Erythroblast (primary cell): Measurements from ENCODE around the gene DOCK2.

Experiments
- DNase-seq, 2 experiments: peaks; one replicate each; lab custom pipeline; 2025; lab: John Stamatoyannopoulos, UW
- GATA1 ChIP-seq: IDR thresholded peaks from 2 replicates; pipeline ENCODE4 v1.6.1; 2011; ENCODE audit warnings: low read depth, mild to moderate bottlenecking, control low read depth, low read length, moderate library complexity
- POLR2A ChIP-seq: IDR thresholded peaks from 2 replicates; pipeline ENCODE4 v1.6.1; 2011; ENCODE audit warnings: mild to moderate bottlenecking, low read length

DOCK2 gene

GRCh38 chr5:169893571-169893970, 256.5 kb downstream of the DOCK2 start:
- TF ChIP-seq POLR2A (no peak), GATA1 (no peak)
- DNase-seq = no peak

- TF ChIP-seq POLR2A (no peak), GATA1 (no peak)
- no peak for DNase-seq
These were observed 258.9 kb downstream of the DOCK2 start for GRCh38 chr5:169895926-169896325.

- no peak for DNase-seq
- TF ChIP-seq POLR2A (no peak), GATA1 (no peak)
These were observed 260.4 kb downstream of the DOCK2 start for GRCh38 chr5:169897481-169897880.

- no peak for DNase-seq
- TF ChIP-seq POLR2A = no peak
These were observed 264.8 kb downstream of the DOCK2 start for GRCh38 chr5:169901896-169902295.

GRCh38 chr5:169904059-169904458, 267.0 kb downstream of the DOCK2 start:
- no peak for TF ChIP-seq GATA1
- no peak for TF ChIP-seq POLR2A
- DNase-seq = no peak

- DNase-seq = no peak
- TF ChIP-seq GATA1 (no peak), POLR2A (no peak)
These were observed 267.4 kb downstream of the DOCK2 start for GRCh38 chr5:169904508-169904907.

GRCh38 chr5:169905017-169905416, 267.9 kb downstream of the DOCK2 start:
- DNase-seq = no peak
- TF ChIP-seq GATA1 (no peak), POLR2A (no peak)

- no peak for DNase-seq
- TF ChIP-seq POLR2A = no peak
- TF ChIP-seq GATA1 = no peak
These were observed 269.9 kb downstream of the DOCK2 start for GRCh38 chr5:169906745-169907649.

GRCh38 chr5:169908864-169909263, 271.8 kb downstream of the DOCK2 start:
- no peak for TF ChIP-seq POLR2A
- DNase-seq = no peak

GRCh38 chr5:169909945-169910344, 272.9 kb downstream of the DOCK2 start:
- no peak for DNase-seq
- TF ChIP-seq GATA1 (no peak), POLR2A (no peak)

GRCh38 chr5:169910393-169910792, 273.3 kb downstream of the DOCK2 start:
- no peak for DNase-seq
- TF ChIP-seq POLR2A (no peak), GATA1 (no peak)

GRCh38 chr5:169911448-169912212, 274.6 kb downstream of the DOCK2 start:
- TF ChIP-seq POLR2A (no peak), GATA1 (no peak)
- no peak for DNase-seq

- no peak for TF ChIP-seq GATA1
- no peak for TF ChIP-seq POLR2A
- DNase-seq = no peak
These were observed 276.4 kb downstream of the DOCK2 start for GRCh38 chr5:169913479-169913878.

GRCh38 chr5:169914766-169915165, 277.7 kb downstream of the DOCK2 start:
- no peak for DNase-seq

GRCh38 chr5:169917500-169917899, 280.4 kb downstream of the DOCK2 start:
- DNase-seq = no peak
- no peak for TF ChIP-seq POLR2A
- TF ChIP-seq GATA1 = no peak

More at GRCh38 chr5:169914766-169915165, 277.7 kb downstream of the DOCK2 start:
- TF ChIP-seq GATA1 = no peak
- TF ChIP-seq POLR2A = no peak

- TF ChIP-seq GATA1 = no peak
- no peak for TF ChIP-seq POLR2A
- no peak for DNase-seq
These were observed 281.2 kb downstream of the DOCK2 start for GRCh38 chr5:169918228-169918627.
